ENCODE measurements around the gene NSA2. TPM values are rescaled to one million over a fixed set of nuclear protein-coding genes. Genes with fewer than 3 reads are reported as not detected.
"Not testable (repeated sequence)": the region's sequence is repeated elsewhere in the genome, so short reads cannot be mapped to it uniquely, and the experiment has no call there.

The NSA2 gene
- total RNA-seq, 2 experiments from 2014 or later = 129 to 142 TPM

DNA sequence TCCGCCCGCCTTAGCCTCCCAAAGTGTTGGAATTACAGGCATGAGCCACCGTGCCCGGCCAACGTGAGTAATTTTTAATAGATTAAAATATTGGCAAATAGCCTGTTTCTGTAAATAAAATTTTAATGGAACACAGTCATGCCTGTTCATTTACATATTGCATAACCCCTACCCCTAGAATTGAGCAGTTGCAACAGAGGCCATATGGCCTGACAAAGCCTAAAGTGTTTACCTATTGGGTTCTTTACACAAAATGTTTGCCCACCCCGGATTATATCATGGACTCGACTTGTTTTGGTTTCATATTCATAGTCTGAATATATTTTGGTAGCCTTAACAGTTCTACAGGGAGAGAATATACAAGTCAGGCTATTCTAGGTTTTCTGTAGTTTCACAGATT lies 5.3 kb downstream of the NSA2 start:
- ChIA-PET POLR2A (no interaction called here), CTCF (interaction anchor here (1.2 kb wide), 1 partner anchor 149 kb away, joined by 3 read pairs; no protein-coding TSS in a partner anchor)
- peaks cover 15% of the 10 kb centered on the region for H3K4me1 Mint-ChIP-seq (ENCODE audit: low read depth)
- intact Hi-C loops (cut with micrococcal nuclease) = no loop called here
- peaks cover 38% of the 10 kb centered on the region for H3K36me3 Mint-ChIP-seq (ENCODE audit: low read depth)
- no peak overlapping the region for H3K4me3 Mint-ChIP-seq
- H3K27ac Mint-ChIP-seq = peak overlapping the region; percentile 38
- no peaks in the 10 kb centered on the region for H3K9me3 Mint-ChIP-seq
- DNase-seq (no peak), ATAC-seq (no peak)
- TF ChIP-seq, protein P1, sequence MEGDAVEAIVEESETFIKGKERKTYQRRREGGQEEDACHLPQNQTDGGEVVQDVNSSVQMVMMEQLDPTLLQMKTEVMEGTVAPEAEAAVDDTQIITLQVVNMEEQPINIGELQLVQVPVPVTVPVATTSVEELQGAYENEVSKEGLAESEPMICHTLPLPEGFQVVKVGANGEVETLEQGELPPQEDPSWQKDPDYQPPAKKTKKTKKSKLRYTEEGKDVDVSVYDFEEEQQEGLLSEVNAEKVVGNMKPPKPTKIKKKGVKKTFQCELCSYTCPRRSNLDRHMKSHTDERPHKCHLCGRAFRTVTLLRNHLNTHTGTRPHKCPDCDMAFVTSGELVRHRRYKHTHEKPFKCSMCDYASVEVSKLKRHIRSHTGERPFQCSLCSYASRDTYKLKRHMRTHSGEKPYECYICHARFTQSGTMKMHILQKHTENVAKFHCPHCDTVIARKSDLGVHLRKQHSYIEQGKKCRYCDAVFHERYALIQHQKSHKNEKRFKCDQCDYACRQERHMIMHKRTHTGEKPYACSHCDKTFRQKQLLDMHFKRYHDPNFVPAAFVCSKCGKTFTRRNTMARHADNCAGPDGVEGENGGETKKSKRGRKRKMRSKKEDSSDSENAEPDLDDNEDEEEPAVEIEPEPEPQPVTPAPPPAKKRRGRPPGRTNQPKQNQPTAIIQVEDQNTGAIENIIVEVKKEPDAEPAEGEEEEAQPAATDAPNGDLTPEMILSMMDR (IDR thresholded peaks at IDR 0.05) = no peak
- no peaks in the 10 kb centered on the region for H3K27me3 Mint-ChIP-seq

DNA sequence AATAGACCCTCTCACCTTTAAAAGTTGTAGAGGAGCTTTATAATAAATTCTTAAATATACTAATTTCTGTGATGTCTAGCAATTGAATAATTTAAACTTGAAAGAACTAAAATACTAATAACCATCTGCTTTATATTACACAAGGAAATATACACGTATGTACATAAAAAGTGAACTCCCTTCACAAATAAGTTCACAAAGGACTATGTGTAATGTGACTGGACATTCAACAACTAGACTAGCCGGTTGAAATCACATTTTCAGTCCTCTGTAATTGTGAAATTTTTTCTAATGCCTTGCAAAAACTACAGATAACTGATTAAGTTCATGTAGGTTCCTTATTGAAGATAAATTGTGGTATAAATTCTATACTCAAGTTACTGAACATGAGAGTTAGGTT lies 11.6 kb downstream of the NSA2 start:
- intact Hi-C loops (cut with micrococcal nuclease) = no loop called here
- TF ChIP-seq, protein P1 (IDR thresholded peaks at IDR 0.05) = no peak
- Mint-ChIP-seq H3K27ac (peak overlapping the region; percentile 20), H3K9me3 (no peaks in the 10 kb centered on the region), H3K36me3 (ENCODE audit: low read depth) (peaks cover 15% of the 10 kb centered on the region), H3K4me1 (ENCODE audit: low read depth) (no peaks in the 10 kb centered on the region), H3K4me3 (no peak overlapping the region), H3K27me3 (no peaks in the 10 kb centered on the region)
- ChIA-PET CTCF (no interaction called here), POLR2A (interaction anchor here (1.5 kb wide), 1 partner anchor 11 kb away, joined by 3 read pairs; the partner anchor contains the start of genes GFM2 and NSA2)
- no peak for ATAC-seq
- no peak for DNase-seq

DNA sequence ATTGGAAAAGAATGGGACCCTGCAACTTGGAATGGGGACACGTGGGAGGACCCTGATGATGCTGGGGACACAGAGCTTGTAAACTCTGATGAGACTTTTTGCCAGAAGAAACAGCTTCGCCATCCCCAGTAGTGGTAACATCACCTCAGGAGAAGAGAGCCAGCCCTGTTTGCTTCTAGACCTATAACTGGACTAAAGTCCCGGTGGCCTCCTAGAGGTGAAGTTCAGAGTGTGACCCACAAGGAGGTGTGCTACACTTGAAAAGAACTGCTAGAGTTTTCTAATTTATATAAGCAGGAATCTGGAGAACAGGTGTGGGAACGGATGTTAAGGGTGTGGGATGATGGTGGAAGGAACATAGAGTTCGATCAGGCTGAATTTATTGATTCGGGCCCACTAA lies 19.8 kb downstream of the NSA2 start:
- TF ChIP-seq, protein P1 (IDR thresholded peaks at IDR 0.05) = no peak
- POLR2A ChIA-PET = no interaction called here
- Mint-ChIP-seq H3K27ac (no peak overlapping the region), H3K4me3 (no peak overlapping the region), H3K36me3 (ENCODE audit: low read depth) (peaks cover 4% of the 10 kb centered on the region), H3K27me3 (no peaks in the 10 kb centered on the region), H3K4me1 (ENCODE audit: low read depth) (no peaks in the 10 kb centered on the region), H3K9me3 (no peaks in the 10 kb centered on the region)
- no peak for ATAC-seq
- intact Hi-C loops (cut with micrococcal nuclease) = no loop called here
- no peak for DNase-seq
- CTCF ChIA-PET = interaction anchor here (1.0 to 1.6 kb wide), 2 partner anchors 9 to 20 kb away, joined by 4 read pairs; partner anchors contain the start of genes GFM2 and NSA2

DNA sequence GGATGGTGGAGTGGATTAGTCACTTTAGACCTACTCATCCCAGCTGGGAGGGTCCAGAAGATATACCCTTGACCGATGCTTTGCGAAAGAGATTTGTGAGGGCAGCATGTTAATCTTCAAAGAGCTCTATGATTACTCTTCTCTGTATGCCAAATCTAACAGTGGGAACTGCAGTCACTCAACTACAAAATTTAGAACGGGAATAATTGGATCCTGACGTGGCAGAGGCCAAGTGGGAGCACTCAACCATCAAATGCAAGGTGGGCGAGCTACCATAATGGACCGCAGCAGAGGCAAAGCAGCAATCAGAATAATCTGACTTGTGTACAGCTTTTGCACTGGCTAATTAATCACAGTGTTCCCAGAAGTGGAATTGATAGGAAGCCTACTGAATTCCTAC lies 20.4 kb downstream of the NSA2 start:
- ATAC-seq (no peak), DNase-seq (no peak)
- Mint-ChIP-seq H3K36me3 (ENCODE audit: low read depth) (peaks cover 7% of the 10 kb centered on the region), H3K27me3 (no peaks in the 10 kb centered on the region), H3K27ac (no peak overlapping the region), H3K4me1 (ENCODE audit: low read depth) (no peaks in the 10 kb centered on the region), H3K4me3 (no peak overlapping the region), H3K9me3 (no peaks in the 10 kb centered on the region)
- ChIA-PET POLR2A (no interaction called here), CTCF (interaction anchor here (1.0 to 1.6 kb wide), 2 partner anchors 9 to 21 kb away, joined by 4 read pairs; partner anchors contain the start of genes GFM2 and NSA2)
- TF ChIP-seq, protein P1 (IDR thresholded peaks at IDR 0.05) = no peak
- intact Hi-C loops (cut with micrococcal nuclease) = no loop called here

- H3K4me3 Mint-ChIP-seq; H3K27me3 Mint-ChIP-seq; DNase-seq; ATAC-seq; H3K9me3 Mint-ChIP-seq; CTCF ChIA-PET; H3K4me1 Mint-ChIP-seq (ENCODE audit: low read depth); POLR2A ChIA-PET; H3K27ac Mint-ChIP-seq; intact Hi-C loops (cut with micrococcal nuclease): not testable (repeated sequence)
- H3K36me3 Mint-ChIP-seq (ENCODE audit: low read depth) = peaks cover 14% of the 10 kb centered on the region
Measured at GRCh38 chr5:74791669-74792068, 24.6 kb downstream of the NSA2 start.
